ENCODE measurements around the gene IGF1.

The IGF1 gene

GRCh38 chr12:102528111-102528510 lies 47.7 kb upstream of the IGF1 start (continued):
- TF ChIP-seq ZNF175 (tag by site-specific recombination; IDR thresholded peaks at IDR 0.05) (no peak), ZNF521 (tag by site-specific recombination; IDR thresholded peaks at IDR 0.05) (no peak), ZNF214 (tag by site-specific recombination; IDR thresholded peaks at IDR 0.05; ENCODE audit: borderline replicate concordance) (no peak), KLF10 (tag by site-specific recombination; IDR thresholded peaks at IDR 0.05) (no peak), ZBTB49 (tag by site-specific recombination; IDR thresholded peaks at IDR 0.05; ENCODE audit: low read depth) (no peak), ZNF174 (tag by site-specific recombination; IDR thresholded peaks at IDR 0.05) (no peak), ZNF792 (tag by site-specific recombination; IDR thresholded peaks at IDR 0.05) (no peak)

GRCh38 chr12:102527171-102527720 lies 46.9 kb upstream of the IGF1 start:
- H3K27ac ChIP-seq (ENCODE audit: extremely low read depth, low read depth, low read length) = no peak overlapping the region
- H3K4me3 ChIP-seq (ENCODE audit: low read depth, low read length) = no peak overlapping the region
- ChIA-PET CTCF (no interaction called here), POLR2A (no interaction called here)
- no peaks in the 10 kb centered on the region for H3K4me1 ChIP-seq (ENCODE audit: control insufficient read depth, insufficient read depth, low read length)
- H3K36me3 ChIP-seq (ENCODE audit: control insufficient read depth in 2 of 2, insufficient read depth in 1 of 2, low read length in 2 of 2) = no peaks in the 10 kb centered on the region
- TF ChIP-seq ZNF311 (tag by site-specific recombination; IDR thresholded peaks at IDR 0.05; ENCODE audit: borderline replicate concordance) = no peak
- no peak for TF ChIP-seq ZBTB8A (tag by site-specific recombination; IDR thresholded peaks at IDR 0.05)
- TF ChIP-seq ZFP3 (tag by site-specific recombination; IDR thresholded peaks at IDR 0.05; ENCODE audit: low read depth) = no peak
- TF ChIP-seq ZNF645 (tag by site-specific recombination; IDR thresholded peaks at IDR 0.05) = no peak
- TF ChIP-seq ZNF473 (tag by site-specific recombination; IDR thresholded peaks at IDR 0.05) = no peak
- TF ChIP-seq PRDM1 (tag by site-specific recombination; IDR thresholded peaks at IDR 0.05) = no peak
- no peak for TF ChIP-seq GLIS2 (tag by site-specific recombination; IDR thresholded peaks at IDR 0.05)
- no peak for TF ChIP-seq SP3 (tag by site-specific recombination; IDR thresholded peaks at IDR 0.05)
- TF ChIP-seq BCL11B (tag by site-specific recombination; IDR thresholded peaks at IDR 0.05; ENCODE audit: low read depth) = no peak
- H3K9me3 ChIP-seq (ENCODE audit: control insufficient read depth, insufficient read depth, low read depth, low read length) = no peaks in the 10 kb centered on the region

- ChIA-PET CTCF (no interaction called here), POLR2A (no interaction called here)
- H3K27ac ChIP-seq (ENCODE audit: extremely low read depth, low read depth, low read length) = no peak overlapping the region
- no peaks in the 10 kb centered on the region for H3K36me3 ChIP-seq (ENCODE audit: control insufficient read depth in 2 of 2, insufficient read depth in 1 of 2, low read length in 2 of 2)
- H3K4me3 ChIP-seq (ENCODE audit: low read depth, low read length) = no peak overlapping the region
- no peaks in the 10 kb centered on the region for H3K9me3 ChIP-seq (ENCODE audit: control insufficient read depth, insufficient read depth, low read depth, low read length)
- no peaks in the 10 kb centered on the region for H3K4me1 ChIP-seq (ENCODE audit: control insufficient read depth, insufficient read depth, low read length)
- TF ChIP-seq ZNF174 (tag by site-specific recombination; IDR thresholded peaks at IDR 0.05) (no peak), ZFHX2 (tag by site-specific recombination; conservative IDR thresholded peaks at IDR 0.05) (no peak), ZNF311 (tag by site-specific recombination; IDR thresholded peaks at IDR 0.05; ENCODE audit: borderline replicate concordance) (no peak), ZNF37A (tag by site-specific recombination; IDR thresholded peaks at IDR 0.05) (no peak), KLF17 (tag by site-specific recombination; IDR thresholded peaks at IDR 0.05) (no peak), ZNF426 (tag by site-specific recombination; IDR thresholded peaks at IDR 0.05) (no peak), PRDM6 (tag by site-specific recombination; IDR thresholded peaks at IDR 0.05) (no peak), ZIC2 (tag by site-specific recombination; IDR thresholded peaks at IDR 0.05) (no peak), PRDM4 (tag by site-specific recombination; IDR thresholded peaks at IDR 0.05) (no peak), ZNF221 (tag by site-specific recombination; IDR thresholded peaks at IDR 0.05; ENCODE audit: borderline replicate concordance) (no peak)
Observed at GRCh38 chr12:102526656-102527055, 46.3 kb upstream of the IGF1 start.

All from HEK293 (cell line).